GM21528 (cell line): ENCODE results near the gene BIRC5.
"Not testable (repeated sequence)": the region's sequence is repeated elsewhere in the genome, so short reads cannot be mapped to it uniquely, and the experiment has no call there.

Experiments
- ATAC-seq: cut with Tn5 transposase; IDR thresholded peaks from one replicate; pipeline ENCODE4 v1.9.1; 2021; ENCODE audit warnings: mild to moderate bottlenecking, moderate library complexity; ENCODE audit not compliant: unreplicated experiment, low FRiP score

The BIRC5 gene

GRCh38 chr17:78223765-78224164, 9.7 kb downstream of the BIRC5 start:
- no peak for ATAC-seq

- no peak for ATAC-seq
These were observed 10.4 kb downstream of the BIRC5 start for GRCh38 chr17:78224231-78225087.

DNA sequence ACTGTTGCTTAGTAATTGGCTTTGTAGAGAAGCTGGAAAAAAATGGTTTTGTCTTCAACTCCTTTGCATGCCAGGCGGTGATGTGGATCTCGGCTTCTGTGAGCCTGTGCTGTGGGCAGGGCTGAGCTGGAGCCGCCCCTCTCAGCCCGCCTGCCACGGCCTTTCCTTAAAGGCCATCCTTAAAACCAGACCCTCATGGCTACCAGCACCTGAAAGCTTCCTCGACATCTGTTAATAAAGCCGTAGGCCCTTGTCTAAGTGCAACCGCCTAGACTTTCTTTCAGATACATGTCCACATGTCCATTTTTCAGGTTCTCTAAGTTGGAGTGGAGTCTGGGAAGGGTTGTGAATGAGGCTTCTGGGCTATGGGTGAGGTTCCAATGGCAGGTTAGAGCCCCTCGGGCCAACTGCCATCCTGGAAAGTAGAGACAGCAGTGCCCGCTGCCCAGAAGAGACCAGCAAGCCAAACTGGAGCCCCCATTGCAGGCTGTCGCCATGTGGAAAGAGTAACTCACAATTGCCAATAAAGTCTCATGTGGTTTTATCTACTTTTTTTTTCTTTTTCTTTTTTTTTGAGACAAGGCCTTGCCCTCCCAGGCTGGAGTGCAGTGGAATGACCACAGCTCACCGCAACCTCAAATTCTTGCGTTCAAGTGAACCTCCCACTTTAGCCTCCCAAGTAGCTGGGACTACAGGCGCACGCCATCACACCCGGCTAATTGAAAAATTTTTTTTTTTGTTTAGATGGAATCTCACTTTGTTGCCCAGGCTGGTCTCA, 11.2 kb downstream of the BIRC5 start:
- no peak for ATAC-seq

GRCh38 chr17:78226055-78226758, 12.2 kb downstream of the BIRC5 start:
- no peak for ATAC-seq

- ATAC-seq: no peak
These were observed 12.9 kb downstream of the BIRC5 start for GRCh38 chr17:78226759-78227454.

- no peak for ATAC-seq
These were observed 13.4 kb downstream of the BIRC5 start for GRCh38 chr17:78227455-78227916.

DNA sequence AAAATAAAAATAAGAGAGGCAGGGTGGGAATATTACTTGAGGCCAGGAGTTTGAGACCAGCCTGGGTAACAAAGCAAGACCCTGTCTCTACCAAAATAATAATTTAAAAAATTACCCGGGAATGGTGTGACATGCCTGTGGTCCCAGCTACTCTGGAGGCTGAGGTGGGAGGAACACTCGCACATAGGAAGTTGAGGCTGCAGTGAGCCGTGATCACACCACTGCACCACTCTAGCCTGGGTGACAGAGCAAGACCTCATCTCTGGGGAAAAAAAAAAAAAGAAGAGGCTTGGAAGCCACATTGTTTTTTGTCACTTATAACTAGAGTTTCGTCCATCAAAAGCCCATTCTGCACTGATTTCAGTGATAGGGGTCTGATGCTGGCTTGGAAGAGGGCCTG, 14.1 kb downstream of the BIRC5 start:
- ATAC-seq: no peak

DNA sequence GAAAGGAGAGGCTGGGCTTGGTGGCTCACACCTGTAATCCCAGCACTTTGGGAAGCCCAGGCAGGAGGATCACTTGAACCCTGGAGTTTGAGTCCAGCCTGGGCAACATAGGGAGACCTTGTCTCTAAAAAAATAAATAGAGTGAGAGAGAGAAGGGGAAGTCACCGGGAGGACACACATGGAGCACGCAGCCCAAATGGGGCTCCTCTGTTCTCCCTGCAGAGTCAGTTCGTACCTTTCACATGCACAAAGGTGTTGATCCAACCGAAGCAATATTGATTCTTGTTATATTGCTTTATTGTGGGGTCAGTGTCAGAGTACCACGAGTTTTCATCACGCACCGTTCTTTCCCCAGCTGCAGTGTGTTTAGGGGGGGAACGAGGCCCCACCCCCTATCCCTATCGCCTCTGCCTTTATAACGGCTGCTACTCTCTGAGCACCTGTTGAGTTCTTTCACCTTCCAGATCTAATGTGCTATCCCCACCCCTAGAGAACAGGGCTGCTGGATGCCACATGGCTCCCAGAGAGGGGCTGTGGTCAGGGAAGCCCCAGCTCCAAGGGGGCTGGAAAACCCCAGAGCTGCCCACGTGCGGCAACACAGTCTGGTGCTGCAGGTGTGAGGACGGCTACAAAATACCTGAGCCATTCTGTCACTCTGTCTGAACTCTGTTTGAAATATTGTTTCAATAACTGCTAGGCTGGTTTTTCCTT, 16.4 kb downstream of the BIRC5 start:
- no peak for ATAC-seq

DNA sequence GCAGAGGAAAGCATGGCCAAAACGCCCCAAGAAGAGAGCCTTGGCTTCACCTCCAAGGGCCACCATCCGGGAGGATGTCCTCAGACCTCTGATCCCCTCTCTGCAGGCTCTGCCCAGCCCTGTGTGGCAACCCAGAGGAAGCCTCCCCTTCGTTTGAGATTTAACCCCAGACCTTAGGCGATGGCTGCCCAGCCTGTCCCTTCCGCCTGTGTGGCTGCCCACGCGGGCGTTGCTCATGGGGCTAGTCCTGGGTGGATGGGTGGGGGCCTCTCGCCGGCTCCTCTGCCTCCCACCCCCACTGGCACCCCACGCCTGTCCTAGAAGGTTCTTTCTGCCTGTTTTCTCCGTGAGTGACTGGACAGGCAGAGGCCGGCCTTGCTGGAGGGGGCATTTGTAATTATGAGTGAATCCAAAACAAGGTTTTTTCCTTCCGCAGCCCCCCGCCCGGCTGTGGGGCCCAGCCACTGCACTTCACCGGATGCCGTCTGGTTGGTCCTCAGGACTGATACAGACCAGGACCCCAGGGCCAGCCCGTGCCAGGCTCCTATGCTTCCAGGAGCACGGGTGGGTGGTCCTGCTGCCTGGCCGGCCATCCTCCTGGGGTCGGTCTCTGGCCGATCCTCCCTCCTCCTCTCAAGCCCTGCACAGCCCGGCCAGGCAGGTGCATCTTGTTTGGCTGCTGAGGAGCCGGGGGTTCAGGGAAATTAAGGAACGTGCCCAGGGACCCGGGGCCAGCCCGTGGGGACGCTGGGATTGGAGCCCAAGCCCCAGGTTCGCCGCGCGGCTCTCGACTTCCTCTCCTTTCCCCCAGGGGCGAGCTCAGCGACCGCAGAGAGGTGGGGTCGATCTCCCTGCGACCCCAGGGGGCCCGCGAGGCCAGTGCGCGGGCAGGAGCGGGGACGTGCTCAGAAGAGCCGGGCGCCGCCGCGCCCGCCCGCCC, 17.2 kb downstream of the BIRC5 start, which contains the start of gene TMEM235:
TMEM235 (plus strand) TSS at position 636 of the 940 bp plus-strand sequence. CDS start 393 bp downstream, outside the sequence.
- no peak for ATAC-seq

- no peak for ATAC-seq
These were observed 18.2 kb downstream of the BIRC5 start for GRCh38 chr17:78231991-78232858.

DNA sequence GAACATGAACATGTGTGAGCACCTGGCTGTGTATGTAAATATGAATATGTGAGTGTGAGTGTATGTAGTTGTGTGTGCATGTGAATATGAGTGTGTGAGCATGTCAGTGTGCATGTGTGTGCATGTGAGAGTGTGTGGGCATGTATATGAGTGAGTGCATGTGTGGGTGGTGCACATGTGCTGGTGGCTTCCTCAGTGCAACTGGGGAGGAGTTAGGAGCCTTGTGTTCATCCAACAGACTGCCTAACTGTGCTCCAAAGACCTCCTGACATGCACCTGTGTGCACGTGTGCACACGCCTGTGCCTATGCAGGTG, 18.8 kb downstream of the BIRC5 start:
- ATAC-seq: no peak

DNA sequence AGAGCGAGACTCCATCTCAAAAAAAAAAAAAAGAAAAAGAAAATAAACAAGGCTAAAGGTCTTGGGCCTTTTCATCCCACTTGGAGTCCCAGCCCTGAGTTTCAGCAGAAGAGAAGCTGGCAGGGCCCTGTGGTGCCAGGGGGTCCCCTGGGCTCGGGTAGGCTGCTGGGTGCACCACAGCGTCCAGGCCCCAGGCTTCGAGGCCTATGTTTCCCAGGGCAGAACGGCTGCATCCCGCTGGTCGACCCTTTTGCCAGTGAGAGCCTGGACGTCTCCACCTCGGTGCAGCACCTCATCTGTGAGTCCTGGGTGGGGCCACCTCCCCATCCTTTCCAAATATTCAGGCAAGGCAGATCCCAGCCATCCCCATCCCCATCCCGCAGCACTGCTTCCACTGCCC, 19.6 kb downstream of the BIRC5 start:
- no peak for ATAC-seq

DNA sequence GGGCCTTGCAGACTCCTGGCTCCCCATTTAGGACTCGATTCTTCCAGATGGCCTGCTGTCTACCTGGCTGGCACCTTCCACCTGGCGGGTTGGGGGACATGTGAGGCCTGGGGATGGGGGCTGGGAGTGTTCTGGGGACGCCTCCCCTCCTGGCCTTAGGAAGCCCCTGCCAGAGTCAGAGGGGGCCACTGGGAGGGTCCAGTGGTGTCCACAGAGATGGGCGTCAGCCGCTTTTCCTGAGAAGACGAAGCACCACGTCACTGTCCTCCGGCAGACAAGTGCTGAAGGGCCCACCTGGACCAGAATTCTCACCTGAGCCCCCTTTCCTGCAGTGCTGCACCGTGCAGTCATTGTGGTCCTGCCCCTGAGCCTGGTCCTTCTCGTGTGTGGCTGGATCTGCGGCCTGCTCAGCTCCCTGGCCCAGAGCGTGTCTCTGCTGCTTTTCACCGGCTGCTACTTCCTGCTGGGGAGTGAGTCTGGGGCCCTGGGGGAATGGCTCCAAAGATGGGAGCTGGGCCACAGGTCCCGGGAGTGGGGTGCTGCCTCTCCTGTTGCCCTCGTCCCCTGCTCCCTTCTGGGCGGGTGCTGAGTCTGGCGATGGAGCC, 20.3 kb downstream of the BIRC5 start:
- ATAC-seq: no peak

GRCh38 chr17:78235022-78235421, 21.0 kb downstream of the BIRC5 start:
- ATAC-seq: not testable (repeated sequence)

DNA sequence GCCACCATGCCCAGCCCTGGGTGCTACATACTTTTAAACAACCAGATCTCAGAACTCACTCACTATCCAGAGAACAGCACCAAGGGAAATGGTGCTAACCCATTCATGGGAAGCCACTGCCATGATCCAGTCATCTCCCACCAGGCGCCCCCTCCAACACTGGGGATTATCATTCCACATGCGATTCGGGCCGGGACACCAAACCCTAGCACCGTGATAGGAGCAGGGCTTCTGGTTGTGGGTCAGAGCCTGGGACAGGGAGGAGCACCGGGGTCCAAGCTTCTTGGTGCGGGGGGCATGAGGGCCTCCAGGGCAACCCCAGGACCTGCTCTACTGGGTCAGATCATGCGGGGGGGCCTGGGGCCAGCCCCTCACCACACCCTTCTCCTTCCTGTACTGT, 21.8 kb downstream of the BIRC5 start:
- ATAC-seq: no peak

- no peak for ATAC-seq
These were observed 22.5 kb downstream of the BIRC5 start for GRCh38 chr17:78236362-78237127.
